Mucosa of stomach (tissue), 1 donor: Measurements from ENCODE around the gene PRUNE2.

Source experiments
- H3K27me3 ChIP-seq: one replicate; pipeline ENCODE4 v1.7.0; 2013; ENCODE audit warnings: mild to moderate bottlenecking, low read length; ENCODE audit not compliant: control insufficient read depth, insufficient read depth
- H3K36me3 ChIP-seq: one replicate; pipeline ENCODE4 v1.7.0; 2013; ENCODE audit warnings: low read length; ENCODE audit not compliant: control insufficient read depth, insufficient read depth
- H3K4me1 ChIP-seq: one replicate; pipeline ENCODE4 v1.7.0; 2013; ENCODE audit warnings: mild to moderate bottlenecking, low read length; ENCODE audit not compliant: control insufficient read depth, insufficient read depth
- H3K4me3 ChIP-seq: one replicate; pipeline ENCODE4 v1.7.0; 2013; ENCODE audit warnings: low read length
- H3K9ac ChIP-seq: one replicate; pipeline ENCODE4 v1.7.0; 2013; ENCODE audit warnings: mild to moderate bottlenecking, low read length, moderate library complexity
- H3K9me3 ChIP-seq: one replicate; pipeline ENCODE4 v1.7.0; 2013; ENCODE audit warnings: mild to moderate bottlenecking, low read length, moderate library complexity; ENCODE audit not compliant: control insufficient read depth
- donor health status: Pancreatic carcinoma.

Gene PRUNE2

DNA sequence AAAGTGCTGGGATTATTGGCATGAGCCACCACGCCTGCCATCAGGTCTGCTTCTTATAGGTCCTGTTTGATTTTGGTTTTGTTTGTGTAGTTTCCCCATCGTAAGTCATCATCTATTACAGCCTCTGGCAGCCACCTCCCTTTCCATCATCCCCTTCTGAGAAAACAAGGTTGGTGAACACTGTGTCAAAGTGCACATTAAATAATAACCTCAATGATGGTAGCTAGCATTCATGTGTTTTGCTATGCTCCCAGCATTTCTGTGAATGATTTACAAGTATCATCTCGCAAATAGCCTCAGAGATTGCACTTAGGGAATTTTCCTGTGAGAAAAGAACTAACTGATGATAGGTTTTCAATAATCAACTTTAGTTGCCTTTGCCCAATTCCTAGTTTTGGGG, 9.9 kb downstream of the PRUNE2 start:
- H3K9ac ChIP-seq: no peak overlapping the region

DNA sequence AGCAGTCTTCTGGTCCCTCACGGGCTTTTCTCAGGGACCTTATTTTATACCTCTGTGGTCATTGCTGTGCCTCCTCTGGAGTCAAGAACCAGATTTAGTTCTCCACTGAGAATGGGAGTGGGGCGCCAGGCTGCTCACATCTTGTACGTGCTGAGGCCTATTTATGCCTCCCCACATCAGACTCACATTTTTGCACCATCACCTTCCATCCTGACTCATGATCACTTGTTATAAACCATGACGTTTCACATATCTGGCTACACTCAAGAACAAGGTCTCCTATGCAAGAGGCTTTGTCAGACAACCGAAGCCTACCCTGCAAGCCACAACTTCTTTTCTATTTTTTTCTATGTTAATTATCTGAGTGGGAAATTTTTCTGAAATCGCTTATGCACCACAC, 10.7 kb downstream of the PRUNE2 start:
- Histone ChIP-seq H3K9ac (no peak overlapping the region), H3K4me3 (no peak overlapping the region), H3K9me3 (no peaks in the 10 kb centered on the region), H3K27me3 (peaks cover 7% of the 10 kb centered on the region), H3K4me1 (no peaks in the 10 kb centered on the region), H3K36me3 (no peaks in the 10 kb centered on the region)

More for the DNA sequence above, 9.9 kb downstream of the PRUNE2 start:
- H3K4me1 ChIP-seq: no peaks in the 10 kb centered on the region
- no peaks in the 10 kb centered on the region for H3K9me3 ChIP-seq
- no peaks in the 10 kb centered on the region for H3K36me3 ChIP-seq
- peaks cover 7% of the 10 kb centered on the region for H3K27me3 ChIP-seq
- no peak overlapping the region for H3K4me3 ChIP-seq

DNA sequence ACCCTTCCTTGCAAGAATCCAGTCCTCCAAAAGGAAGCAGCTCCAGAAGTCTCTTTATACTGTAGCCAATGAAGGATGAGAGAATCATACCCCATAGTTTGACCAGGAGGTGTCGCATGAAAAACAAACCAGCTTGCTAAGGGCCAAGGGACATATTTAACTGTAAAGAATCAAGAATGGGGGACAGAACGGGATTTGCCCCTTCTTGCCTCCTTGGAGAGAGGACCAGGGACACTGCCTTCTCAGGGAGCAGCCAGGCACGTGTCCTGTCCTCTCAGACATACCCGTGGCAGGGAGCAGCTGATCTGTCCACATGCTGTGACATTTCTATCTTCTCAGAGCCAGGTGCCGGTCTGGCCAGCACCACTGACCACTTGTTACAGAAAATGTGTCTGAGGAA, 11.7 kb downstream of the PRUNE2 start:
- H3K4me3 ChIP-seq: no peak overlapping the region
- no peaks in the 10 kb centered on the region for H3K9me3 ChIP-seq
- H3K9ac ChIP-seq: no peak overlapping the region
- no peaks in the 10 kb centered on the region for H3K4me1 ChIP-seq
- H3K36me3 ChIP-seq: no peaks in the 10 kb centered on the region
- H3K27me3 ChIP-seq: peaks cover 5% of the 10 kb centered on the region

DNA sequence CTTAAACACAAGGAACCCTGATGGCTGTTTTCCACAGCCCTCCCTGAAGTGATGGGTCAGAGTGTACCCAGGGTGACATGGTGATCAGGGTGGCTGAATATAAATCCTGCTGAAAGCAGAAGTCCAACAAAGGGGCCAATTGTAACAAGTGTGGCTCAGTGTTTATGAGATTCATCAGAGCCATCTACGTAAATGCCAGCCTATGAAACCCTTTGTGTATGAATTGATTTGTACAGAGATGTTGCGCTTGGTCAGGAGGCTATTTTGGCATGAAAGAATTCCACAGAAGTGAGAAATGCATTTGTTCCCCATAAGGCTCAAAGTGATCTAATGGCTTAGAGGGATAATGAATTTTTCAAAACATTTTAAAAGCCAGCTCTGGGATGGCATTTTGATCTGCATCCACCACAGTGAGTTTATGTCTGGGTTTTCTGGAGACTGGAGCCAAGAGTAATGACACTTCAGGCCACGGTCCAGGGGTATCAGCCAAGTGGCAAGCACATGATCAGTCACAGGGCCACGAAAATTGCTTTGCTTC, 12.4 kb downstream of the PRUNE2 start:
- Histone ChIP-seq H3K9me3 (no peaks in the 10 kb centered on the region), H3K9ac (no peak overlapping the region), H3K4me1 (no peaks in the 10 kb centered on the region), H3K4me3 (no peak overlapping the region), H3K36me3 (no peaks in the 10 kb centered on the region), H3K27me3 (no peaks in the 10 kb centered on the region)

DNA sequence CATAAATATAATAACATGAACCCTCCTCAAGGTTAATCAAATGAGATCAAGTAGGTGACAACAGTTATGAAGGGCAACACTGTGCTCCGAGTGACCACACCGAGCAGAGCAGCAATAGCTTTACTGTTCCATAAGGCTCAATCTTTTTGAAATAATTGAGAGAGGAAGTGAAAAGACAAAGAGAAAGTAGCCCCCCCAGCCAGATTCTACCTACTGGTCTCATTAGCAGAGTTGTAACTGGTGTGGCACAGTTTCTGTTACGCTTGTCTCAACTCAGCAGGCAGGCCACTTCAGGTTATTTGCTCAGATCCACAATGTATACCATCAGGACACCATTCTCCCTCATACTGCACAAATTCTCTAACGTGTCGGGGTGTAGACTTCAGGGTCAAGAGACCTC, 14.0 kb downstream of the PRUNE2 start:
- Histone ChIP-seq H3K9ac (no peak overlapping the region), H3K4me1 (no peaks in the 10 kb centered on the region), H3K4me3 (no peak overlapping the region), H3K9me3 (no peaks in the 10 kb centered on the region), H3K27me3 (no peaks in the 10 kb centered on the region), H3K36me3 (no peaks in the 10 kb centered on the region)

DNA sequence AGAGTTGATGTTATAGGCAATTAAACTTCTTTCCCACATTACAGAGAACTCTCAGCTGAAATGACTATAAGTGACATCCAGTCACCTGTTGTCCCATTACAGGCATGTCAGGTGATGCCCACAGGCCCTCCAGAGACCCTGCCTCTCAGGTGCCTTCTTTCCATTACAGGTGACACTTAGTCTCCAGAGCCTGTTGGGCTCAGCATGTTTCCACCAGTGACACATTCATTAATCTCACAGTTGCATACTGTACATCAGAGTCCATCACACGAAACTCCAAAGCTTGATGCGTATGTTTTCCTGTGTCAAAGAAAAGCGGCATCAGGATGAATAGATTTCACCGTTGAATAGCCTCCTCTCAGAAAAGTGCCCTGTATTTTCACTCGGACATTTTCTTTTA, 14.6 kb downstream of the PRUNE2 start:
- no peaks in the 10 kb centered on the region for H3K9me3 ChIP-seq
- no peak overlapping the region for H3K4me3 ChIP-seq
- H3K4me1 ChIP-seq: no peaks in the 10 kb centered on the region
- no peaks in the 10 kb centered on the region for H3K27me3 ChIP-seq
- no peak overlapping the region for H3K9ac ChIP-seq
- H3K36me3 ChIP-seq: no peaks in the 10 kb centered on the region

DNA sequence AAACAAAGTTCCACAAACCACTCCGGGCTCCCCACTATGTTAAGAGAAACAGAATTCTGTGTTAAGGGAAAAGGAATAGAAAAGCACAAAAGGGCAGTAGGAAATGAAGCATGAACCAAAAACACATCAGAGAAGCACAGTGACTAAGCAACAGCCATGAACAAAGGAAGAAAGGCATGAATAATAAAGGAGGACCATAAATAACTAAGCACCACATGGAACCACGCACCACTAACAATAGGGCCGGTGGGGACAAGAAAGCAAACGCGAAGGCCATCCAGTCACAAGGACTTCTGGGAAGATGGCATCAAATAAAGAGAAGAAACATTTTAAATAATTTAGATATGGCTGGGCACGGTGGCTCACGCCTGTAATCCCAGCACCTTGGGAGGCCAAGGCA, 18.0 kb downstream of the PRUNE2 start:
- Histone ChIP-seq H3K36me3 (no peaks in the 10 kb centered on the region), H3K4me3 (no peak overlapping the region), H3K9me3 (no peaks in the 10 kb centered on the region), H3K27me3 (no peaks in the 10 kb centered on the region), H3K9ac (no peak overlapping the region), H3K4me1 (no peaks in the 10 kb centered on the region)

DNA sequence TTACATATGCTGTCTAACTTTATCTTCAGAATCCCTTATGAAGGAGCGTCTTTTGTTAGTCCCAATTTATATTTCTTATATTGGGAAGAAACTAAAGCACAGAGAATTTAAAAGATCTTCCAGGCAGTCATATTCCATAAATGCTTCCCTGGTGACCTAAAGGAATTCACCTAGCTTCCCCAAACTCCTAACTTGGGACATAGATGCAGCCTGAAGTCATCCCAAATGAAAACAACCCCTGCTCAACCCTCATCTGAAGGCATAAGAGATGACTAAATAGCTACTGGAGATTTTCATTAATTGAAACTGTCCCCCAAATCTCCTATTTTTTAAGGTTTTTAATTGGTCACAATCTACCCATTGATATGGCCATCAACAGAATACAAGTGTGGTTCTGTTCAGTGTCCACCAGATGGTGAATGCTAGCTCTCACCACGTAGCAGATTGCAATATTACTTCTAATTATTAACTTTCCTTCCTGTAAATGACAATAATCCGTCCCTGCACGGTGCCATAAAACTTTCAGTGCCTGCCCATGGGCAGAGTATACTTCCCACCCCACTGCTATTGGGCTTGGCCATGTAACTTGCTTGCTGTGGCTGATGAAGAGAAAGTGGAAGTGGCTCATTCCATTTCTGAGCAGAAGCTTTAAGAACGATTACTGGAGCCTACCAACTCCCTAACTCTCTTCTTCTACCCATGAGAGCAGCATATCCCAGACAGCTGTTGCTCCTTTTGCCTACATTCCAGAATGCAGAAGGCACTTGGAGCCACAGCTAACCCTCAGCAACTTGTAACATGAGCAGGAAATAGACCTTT, 18.7 kb downstream of the PRUNE2 start:
- H3K36me3 ChIP-seq: no peaks in the 10 kb centered on the region
- H3K27me3 ChIP-seq: no peaks in the 10 kb centered on the region
- H3K4me3 ChIP-seq: no peak overlapping the region
- no peak overlapping the region for H3K9ac ChIP-seq
- no peaks in the 10 kb centered on the region for H3K9me3 ChIP-seq
- H3K4me1 ChIP-seq: no peaks in the 10 kb centered on the region

DNA sequence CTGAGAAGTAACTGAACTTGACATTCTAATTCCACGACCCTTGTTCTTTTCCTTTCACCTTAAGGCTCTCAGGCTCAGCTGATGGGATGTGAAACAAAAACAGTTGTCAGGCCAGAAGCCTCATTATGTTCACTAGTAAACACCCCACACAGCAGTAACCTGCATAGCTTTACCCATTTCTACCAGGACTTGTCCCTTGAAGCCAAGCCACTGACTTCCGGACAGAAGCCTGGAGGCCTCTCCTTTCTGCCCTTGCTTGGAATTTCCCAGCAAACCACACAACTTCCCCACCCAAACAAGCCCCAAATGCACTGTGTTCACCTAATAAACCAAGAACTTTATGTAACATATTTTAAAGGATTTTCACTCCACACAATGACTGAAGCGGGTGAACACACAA, 19.6 kb downstream of the PRUNE2 start:
- no peaks in the 10 kb centered on the region for H3K27me3 ChIP-seq
- no peaks in the 10 kb centered on the region for H3K4me1 ChIP-seq
- H3K9me3 ChIP-seq: no peaks in the 10 kb centered on the region
- H3K4me3 ChIP-seq: no peak overlapping the region
- H3K9ac ChIP-seq: no peak overlapping the region
- H3K36me3 ChIP-seq: no peaks in the 10 kb centered on the region

DNA sequence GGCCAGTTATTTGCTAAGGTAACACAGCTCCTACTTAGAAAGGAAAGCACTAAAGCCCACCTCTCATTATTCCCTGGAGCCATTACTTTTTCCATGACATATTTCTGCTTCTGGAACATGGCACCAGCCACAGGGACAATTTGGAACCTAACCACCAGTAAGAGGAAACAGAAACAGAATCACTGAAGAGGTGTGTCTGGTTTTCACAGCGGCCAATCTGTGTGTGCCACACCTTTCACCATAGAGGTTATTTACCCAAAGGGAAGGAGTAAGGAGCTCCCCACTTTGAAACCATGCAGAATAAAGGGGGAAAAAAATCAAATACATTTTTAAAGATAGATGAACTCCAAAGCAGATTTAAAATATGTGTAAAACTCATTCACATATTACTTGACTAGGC, 21.1 kb downstream of the PRUNE2 start:
- Histone ChIP-seq H3K4me1 (no peaks in the 10 kb centered on the region), H3K27me3 (no peaks in the 10 kb centered on the region), H3K9ac (no peak overlapping the region), H3K9me3 (no peaks in the 10 kb centered on the region), H3K4me3 (no peak overlapping the region), H3K36me3 (no peaks in the 10 kb centered on the region)

DNA sequence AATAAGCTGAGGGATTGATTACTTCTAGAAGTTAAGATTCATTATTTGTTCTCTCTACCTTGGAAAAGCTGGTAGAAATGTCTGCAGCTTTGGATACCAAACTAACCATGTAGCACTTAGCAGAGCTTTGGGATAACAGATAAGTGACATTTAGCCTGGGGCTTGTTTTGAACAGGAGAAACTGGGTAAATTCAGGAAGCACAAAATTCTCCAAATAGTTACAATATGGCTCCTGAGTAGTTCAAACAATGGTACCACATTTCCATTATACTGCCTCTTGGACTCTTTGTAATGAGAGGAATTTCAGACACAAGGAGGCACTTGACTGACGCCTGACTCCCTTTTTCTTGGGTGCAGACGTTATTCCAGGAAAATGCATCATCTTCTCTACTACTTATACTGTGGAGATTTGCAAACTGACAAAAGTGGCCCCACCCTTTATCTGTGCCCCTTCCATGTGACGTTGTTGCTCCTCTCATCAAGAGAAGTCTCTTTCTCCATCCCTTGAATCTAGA, 22.5 kb downstream of the PRUNE2 start:
- Histone ChIP-seq H3K27me3 (no peaks in the 10 kb centered on the region), H3K9me3 (no peaks in the 10 kb centered on the region), H3K4me3 (no peak overlapping the region), H3K4me1 (peaks cover 4% of the 10 kb centered on the region), H3K36me3 (no peaks in the 10 kb centered on the region), H3K9ac (no peak overlapping the region)

DNA sequence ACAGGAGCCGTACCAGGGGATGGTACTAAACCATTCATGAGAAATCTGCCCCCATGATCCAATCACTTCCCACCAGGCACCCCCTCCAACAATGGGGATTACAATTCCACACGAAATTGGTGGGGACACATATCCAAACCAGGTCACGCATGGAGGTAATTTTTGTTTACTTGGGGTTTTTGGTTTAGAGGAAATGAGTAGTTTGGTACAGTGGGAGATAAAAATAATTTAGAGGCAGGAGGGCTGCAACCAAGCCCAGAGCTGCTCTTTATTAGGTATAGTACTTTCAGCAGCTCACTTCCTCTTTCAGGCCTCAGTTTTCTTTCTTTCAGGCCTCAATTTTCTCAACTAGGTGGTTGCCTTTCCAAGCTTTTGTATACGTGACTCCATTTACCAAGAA, 23.2 kb downstream of the PRUNE2 start:
- no peak overlapping the region for H3K9ac ChIP-seq
- no peaks in the 10 kb centered on the region for H3K36me3 ChIP-seq
- H3K9me3 ChIP-seq: no peaks in the 10 kb centered on the region
- H3K4me1 ChIP-seq: peaks cover 4% of the 10 kb centered on the region
- H3K4me3 ChIP-seq: no peak overlapping the region
- no peaks in the 10 kb centered on the region for H3K27me3 ChIP-seq
